ENCODE measurements around the gene ADGRV1. TPM values are rescaled to one million over a fixed set of nuclear protein-coding genes. Genes with fewer than 3 reads are reported as not detected.

Gene ADGRV1
- total RNA-seq, 4 donors from 2014 or later = 2.5 to 7.5 (median 4.5) TPM

GRCh38 chr5:90930062-90930461, 371.5 kb downstream of the ADGRV1 start:
- Histone ChIP-seq H3K36me3 (no peaks in the 10 kb centered on the region), H3K27ac (no peak overlapping the region), H3K4me1 (peaks cover 7% of the 10 kb centered on the region), H3K27me3 (no peaks in the 10 kb centered on the region), H3K4me3 (no peak overlapping the region), H3K9me3 (no peaks in the 10 kb centered on the region)
- TF ChIP-seq CTCF (IDR thresholded peaks at IDR 0.05) (no peak), EP300 (IDR thresholded peaks at IDR 0.05) (no peak), POLR2AphosphoS5 (IDR thresholded peaks at IDR 0.05) (no peak), POLR2A (IDR thresholded peaks at IDR 0.05) (no peak)
- WGBS = 54% methylated on average over 5 of the region's 5 CpGs
- DNase-seq (ENCODE audit: low spot score in 2 of 2) = no peak

- WGBS = 77% methylated on average over 4 of the region's 4 CpGs
- DNase-seq (ENCODE audit: low spot score in 2 of 2) = no peak
- Histone ChIP-seq H3K4me1 (peaks cover 7% of the 10 kb centered on the region), H3K36me3 (no peaks in the 10 kb centered on the region), H3K27me3 (no peaks in the 10 kb centered on the region), H3K4me3 (no peak overlapping the region), H3K27ac (no peak overlapping the region), H3K9me3 (no peaks in the 10 kb centered on the region)
- TF ChIP-seq EP300 (IDR thresholded peaks at IDR 0.05) = no peak
Observed at GRCh38 chr5:90930756-90931431, 372.3 kb downstream of the ADGRV1 start.

- TF ChIP-seq CTCF (IDR thresholded peaks at IDR 0.05) (peak; percentile 54 to 60), POLR2A (IDR thresholded peaks at IDR 0.05) (no peak)
- no peaks in the 10 kb centered on the region for H3K36me3 ChIP-seq
- no peak overlapping the region for H3K27ac ChIP-seq
- no peaks in the 10 kb centered on the region for H3K27me3 ChIP-seq
- no peak overlapping the region for H3K4me3 ChIP-seq
- no peaks in the 10 kb centered on the region for H3K9me3 ChIP-seq
- 3% methylated on average over 4 of the region's 4 CpGs for WGBS
- no peak for DNase-seq (ENCODE audit: low spot score in 2 of 2)
- peaks cover 7% of the 10 kb centered on the region for H3K4me1 ChIP-seq
Observed at GRCh38 chr5:90932052-90932699, 373.6 kb downstream of the ADGRV1 start.

GRCh38 chr5:90933298-90933697, 374.7 kb downstream of the ADGRV1 start:
- Histone ChIP-seq H3K36me3 (no peaks in the 10 kb centered on the region), H3K4me3 (no peak overlapping the region), H3K27me3 (no peaks in the 10 kb centered on the region), H3K9me3 (no peaks in the 10 kb centered on the region), H3K4me1 (peaks cover 7% of the 10 kb centered on the region), H3K27ac (no peak overlapping the region)
- no peak for TF ChIP-seq POLR2AphosphoS5 (IDR thresholded peaks at IDR 0.05)
- TF ChIP-seq POLR2A (IDR thresholded peaks at IDR 0.05) = no peak
- no peak for TF ChIP-seq EP300 (IDR thresholded peaks at IDR 0.05)
- TF ChIP-seq CTCF (IDR thresholded peaks at IDR 0.05) = no peak
- no peak for DNase-seq (ENCODE audit: low spot score in 2 of 2)

GRCh38 chr5:90934091-90934719, 375.6 kb downstream of the ADGRV1 start:
- no peaks in the 10 kb centered on the region for H3K36me3 ChIP-seq
- 57% methylated on average over 5 of the region's 5 CpGs for WGBS
- no peaks in the 10 kb centered on the region for H3K27me3 ChIP-seq
- H3K27ac ChIP-seq = no peak overlapping the region
- TF ChIP-seq CTCF (IDR thresholded peaks at IDR 0.05) (no peak), EP300 (IDR thresholded peaks at IDR 0.05) (no peak), POLR2AphosphoS5 (IDR thresholded peaks at IDR 0.05) (no peak), POLR2A (IDR thresholded peaks at IDR 0.05) (no peak)
- H3K4me1 ChIP-seq = peaks cover 7% of the 10 kb centered on the region
- no peak for DNase-seq (ENCODE audit: low spot score in 2 of 2)
- H3K9me3 ChIP-seq = no peaks in the 10 kb centered on the region
- no peak overlapping the region for H3K4me3 ChIP-seq
